Heart left ventricle (tissue), 13 donors: Measurements from ENCODE around the gene CELF6.

Experiments
- POLR2A ChIP-seq, 2 donors: fragments of 450-650 bp; IDR thresholded peaks; one replicate each; pipeline ENCODE4 v1.6.1; 2017; ENCODE audit warnings: antibody characterized with exemption in 2 of 2, mild to moderate bottlenecking in 2 of 2, moderate library complexity in 2 of 2
- TF ChIP-seq, protein P1 (sequence below), 12 donors: fragments of 200-600 bp; sonication (generic) in 4 of 12; IDR thresholded peaks; one replicate each; pipeline versions ENCODE4 v1.5.0 to v1.8.0; 2018 to 2022; ENCODE audit warnings: antibody characterized with exemption in 12 of 12, mild to moderate bottlenecking in 5 of 12
- donor health status: ischemic (EF 13 %, LVEDD 7.1; RV severe dilation, severe dysfunction).
- donor health status: DM: no; HTN: yes; CAD: no.
- donor health status: DM: no; HTN: no; CAD: no.
- donor health status: ischemic (EF 25% LVEDD 6.9; RV normal size, moderate dysfunction).
- donor health status: ischemic (EF 25% LVEDD 5.7; RV mildly dilated, moderate dysfunction).
- donor health status: ischemic (EF 35%, LVEDD 5.7; RV mildly dilated, moderate dysfunction).
- donor health status: nonischemic (EF 11% LVEDD 7.7; RV severe dilation, severe dysfunction).
- donor health status: DM: yes; HTN: yes; CAD: no.
- donor health status: PGD.
- donor health status: ischemic (EF 29% LVEDD 5.4; RV normal size, mild dysfunction).
- donor health status: nonischemic (EF 23%, LVEDD 6.1; RV moderate dilation, normal function).

DNA sequence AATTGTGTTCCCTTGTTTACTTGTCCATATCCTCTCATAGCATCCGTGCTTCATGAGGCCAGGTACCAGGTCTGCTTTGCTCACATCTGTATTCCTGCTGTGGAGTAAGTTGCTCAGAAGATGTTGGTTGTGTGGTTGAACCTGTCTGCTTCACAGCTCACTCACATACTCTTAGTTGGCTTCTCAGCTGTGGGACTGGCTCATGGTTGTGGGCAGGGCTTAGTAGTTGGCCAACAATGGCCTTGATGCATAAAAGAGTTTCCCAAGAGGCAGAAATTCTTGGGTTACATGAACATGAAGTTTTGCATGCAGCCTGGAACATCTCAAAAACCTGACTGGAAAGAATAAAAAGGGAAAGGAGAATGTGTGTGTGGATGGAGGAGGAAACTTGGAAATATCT, 17.0 kb downstream of the CELF6 start:
- TF ChIP-seq, protein P1, sequence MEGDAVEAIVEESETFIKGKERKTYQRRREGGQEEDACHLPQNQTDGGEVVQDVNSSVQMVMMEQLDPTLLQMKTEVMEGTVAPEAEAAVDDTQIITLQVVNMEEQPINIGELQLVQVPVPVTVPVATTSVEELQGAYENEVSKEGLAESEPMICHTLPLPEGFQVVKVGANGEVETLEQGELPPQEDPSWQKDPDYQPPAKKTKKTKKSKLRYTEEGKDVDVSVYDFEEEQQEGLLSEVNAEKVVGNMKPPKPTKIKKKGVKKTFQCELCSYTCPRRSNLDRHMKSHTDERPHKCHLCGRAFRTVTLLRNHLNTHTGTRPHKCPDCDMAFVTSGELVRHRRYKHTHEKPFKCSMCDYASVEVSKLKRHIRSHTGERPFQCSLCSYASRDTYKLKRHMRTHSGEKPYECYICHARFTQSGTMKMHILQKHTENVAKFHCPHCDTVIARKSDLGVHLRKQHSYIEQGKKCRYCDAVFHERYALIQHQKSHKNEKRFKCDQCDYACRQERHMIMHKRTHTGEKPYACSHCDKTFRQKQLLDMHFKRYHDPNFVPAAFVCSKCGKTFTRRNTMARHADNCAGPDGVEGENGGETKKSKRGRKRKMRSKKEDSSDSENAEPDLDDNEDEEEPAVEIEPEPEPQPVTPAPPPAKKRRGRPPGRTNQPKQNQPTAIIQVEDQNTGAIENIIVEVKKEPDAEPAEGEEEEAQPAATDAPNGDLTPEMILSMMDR (IDR thresholded peaks at IDR 0.05), result no peak
- TF ChIP-seq POLR2A (IDR thresholded peaks at IDR 0.05), result no peak
